Nephron (organoid): ENCODE measurements around the gene TMEM39A.

ENCODE experiments used
- H3K27ac Mint-ChIP-seq, 3 experiments: 2 replicates each; pipeline ENCODE4 v1.8.0; 2020; ENCODE audit warnings: mixed read lengths in 3 of 3, mild to moderate bottlenecking in 2 of 3, moderate library complexity in 1 of 3
- H3K27me3 Mint-ChIP-seq: 2 replicates; pipeline ENCODE4 v1.8.0; 2021; ENCODE audit warnings: low read depth, mild to moderate bottlenecking, moderate library complexity, mixed read lengths
- H3K36me3 Mint-ChIP-seq: 2 replicates; pipeline ENCODE4 v1.8.0; 2020; ENCODE audit warnings: low read depth, mixed read lengths
- H3K4me1 Mint-ChIP-seq: 2 replicates; pipeline ENCODE4 v1.8.0; 2020; ENCODE audit warnings: mixed read lengths
- H3K4me3 Mint-ChIP-seq, 3 experiments: 2 replicates each; pipeline ENCODE4 v1.8.0; 2020; ENCODE audit warnings: mild to moderate bottlenecking in 3 of 3, mixed read lengths in 3 of 3, moderate library complexity in 2 of 3
- H3K9me3 Mint-ChIP-seq: 2 replicates; pipeline ENCODE4 v1.8.0; 2020; ENCODE audit warnings: mixed read lengths
- TF ChIP-seq, protein P1 (sequence below), 3 experiments: fragments of 200-600 bp; sonication (generic); IDR thresholded peaks; one replicate each; pipeline ENCODE4 v1.5.0; 2021; ENCODE audit warnings: antibody characterized with exemption in 3 of 3; ENCODE audit not compliant: unreplicated experiment in 3 of 3

The TMEM39A gene

GRCh38 chr3:119500901-119501300, 37.5 kb upstream of the TMEM39A start:
- Mint-ChIP-seq H3K4me1 (peaks cover 24% of the 10 kb centered on the region), H3K36me3 (peaks cover 18% of the 10 kb centered on the region), H3K4me3 (peak overlapping the region; percentile 38 to 100 (median 99)), H3K27ac (peak overlapping the region in 2 of 3 experiments; percentile 43 to 66), H3K9me3 (no peaks in the 10 kb centered on the region), H3K27me3 (peaks cover 4% of the 10 kb centered on the region)
- TF ChIP-seq, protein P1, sequence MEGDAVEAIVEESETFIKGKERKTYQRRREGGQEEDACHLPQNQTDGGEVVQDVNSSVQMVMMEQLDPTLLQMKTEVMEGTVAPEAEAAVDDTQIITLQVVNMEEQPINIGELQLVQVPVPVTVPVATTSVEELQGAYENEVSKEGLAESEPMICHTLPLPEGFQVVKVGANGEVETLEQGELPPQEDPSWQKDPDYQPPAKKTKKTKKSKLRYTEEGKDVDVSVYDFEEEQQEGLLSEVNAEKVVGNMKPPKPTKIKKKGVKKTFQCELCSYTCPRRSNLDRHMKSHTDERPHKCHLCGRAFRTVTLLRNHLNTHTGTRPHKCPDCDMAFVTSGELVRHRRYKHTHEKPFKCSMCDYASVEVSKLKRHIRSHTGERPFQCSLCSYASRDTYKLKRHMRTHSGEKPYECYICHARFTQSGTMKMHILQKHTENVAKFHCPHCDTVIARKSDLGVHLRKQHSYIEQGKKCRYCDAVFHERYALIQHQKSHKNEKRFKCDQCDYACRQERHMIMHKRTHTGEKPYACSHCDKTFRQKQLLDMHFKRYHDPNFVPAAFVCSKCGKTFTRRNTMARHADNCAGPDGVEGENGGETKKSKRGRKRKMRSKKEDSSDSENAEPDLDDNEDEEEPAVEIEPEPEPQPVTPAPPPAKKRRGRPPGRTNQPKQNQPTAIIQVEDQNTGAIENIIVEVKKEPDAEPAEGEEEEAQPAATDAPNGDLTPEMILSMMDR (IDR thresholded peaks at IDR 0.05; ENCODE audit: unreplicated experiment in 3 of 3), result no peak

DNA sequence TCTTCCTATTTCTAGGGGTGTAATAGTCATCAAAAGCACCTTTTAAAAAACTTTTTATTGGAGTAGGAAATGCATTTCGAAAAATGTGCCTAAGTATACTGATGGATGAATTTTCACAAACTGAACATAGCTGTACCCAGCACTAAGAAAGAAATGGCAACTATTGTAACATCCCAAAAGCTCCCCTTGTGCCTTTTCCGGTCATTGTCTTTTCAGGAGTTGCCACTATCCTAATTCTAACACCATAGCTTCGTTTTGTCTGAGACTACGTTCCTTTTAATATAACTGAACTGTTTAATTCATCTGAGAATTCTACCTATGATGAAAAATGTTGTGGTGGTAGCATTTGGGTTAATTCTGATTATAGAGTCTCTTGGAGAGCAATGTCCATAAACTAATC, 36.9 kb upstream of the TMEM39A start:
- H3K4me1 Mint-ChIP-seq, result peaks cover 24% of the 10 kb centered on the region
- peak overlapping the region; percentile 18 to 72 (median 66) for H3K27ac Mint-ChIP-seq
- no peaks in the 10 kb centered on the region for H3K9me3 Mint-ChIP-seq
- peaks cover 4% of the 10 kb centered on the region for H3K27me3 Mint-ChIP-seq
- peaks cover 14% of the 10 kb centered on the region for H3K36me3 Mint-ChIP-seq
- TF ChIP-seq, protein P1 (IDR thresholded peaks at IDR 0.05; ENCODE audit: unreplicated experiment in 3 of 3), result no peak
- H3K4me3 Mint-ChIP-seq, result peak overlapping the region; percentile 99 to 100 (median 99)

DNA sequence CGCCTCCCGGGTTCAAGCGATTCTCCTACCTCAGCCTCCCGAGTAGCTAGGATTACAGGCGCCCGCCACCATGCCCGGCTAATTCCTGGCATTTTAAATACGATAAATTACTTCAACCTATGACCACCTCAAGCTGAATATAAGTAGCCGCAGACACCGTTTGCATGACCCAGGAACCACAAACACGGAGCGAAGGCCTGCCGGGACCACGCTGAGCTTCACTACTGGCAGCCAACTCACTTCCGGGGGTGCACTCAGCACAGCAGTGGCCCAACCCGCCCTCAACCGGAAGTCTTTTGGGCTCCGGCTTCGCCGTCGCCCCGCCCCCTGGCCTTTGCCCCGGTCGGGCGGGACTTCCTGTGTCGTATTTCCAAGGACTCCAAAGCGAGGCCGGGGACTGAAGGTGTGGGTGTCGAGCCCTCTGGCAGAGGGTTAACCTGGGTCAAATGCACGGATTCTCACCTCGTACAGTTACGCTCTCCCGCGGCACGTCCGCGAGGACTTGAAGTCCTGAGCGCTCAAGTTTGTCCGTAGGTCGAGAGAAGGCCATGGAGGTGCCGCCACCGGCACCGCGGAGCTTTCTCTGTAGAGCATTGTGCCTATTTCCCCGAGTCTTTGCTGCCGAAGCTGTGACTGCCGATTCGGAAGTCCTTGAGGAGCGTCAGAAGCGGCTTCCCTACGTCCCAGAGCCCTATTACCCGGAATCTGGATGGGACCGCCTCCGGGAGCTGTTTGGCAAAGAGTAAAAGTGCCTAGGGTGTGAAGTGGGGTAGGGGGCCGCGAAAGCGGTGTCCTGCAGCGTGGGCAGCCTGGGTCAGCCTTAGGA, 35.0 kb upstream of the TMEM39A start, which contains the start of gene TIMMDC1:
TSS of gene TIMMDC1 (plus strand) at position 362 of the 826 bp plus-strand sequence. CDS start at position 549, 187 bp downstream.
- Mint-ChIP-seq H3K9me3 (no peaks in the 10 kb centered on the region), H3K4me3 (peak within 1 kb of the TSS; percentile 99 to 100 (median 99)), H3K4me1 (peaks cover 24% of the 10 kb centered on the region), H3K36me3 (peaks cover 1% of the 10 kb centered on the region), H3K27ac (peak within 1 kb of the TSS; percentile 99 to 100 (median 100)), H3K27me3 (peaks cover 4% of the 10 kb centered on the region)
- TF ChIP-seq, protein P1 (IDR thresholded peaks at IDR 0.05; ENCODE audit: unreplicated experiment in 3 of 3), result no peak

DNA sequence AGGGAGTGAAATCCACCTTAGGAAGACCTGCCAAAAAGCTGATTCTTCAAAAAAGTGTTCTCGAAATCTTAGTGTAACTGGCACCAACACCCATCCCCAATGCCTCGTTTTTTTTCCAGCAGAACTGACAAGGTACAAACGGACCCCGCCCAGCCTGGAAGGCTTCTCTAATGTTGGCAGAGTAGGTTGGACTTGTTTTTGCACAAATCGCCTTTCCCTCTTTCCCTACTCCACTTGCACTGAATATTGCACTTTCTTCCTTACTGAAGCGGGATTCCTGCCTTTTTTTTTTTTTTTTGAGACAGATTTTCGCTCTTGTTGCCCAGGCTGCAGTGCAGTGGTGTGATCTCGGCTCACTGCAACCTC, 34.4 kb upstream of the TMEM39A start:
- Mint-ChIP-seq H3K27me3 (peaks cover 4% of the 10 kb centered on the region), H3K4me1 (peaks cover 24% of the 10 kb centered on the region), H3K27ac (peak overlapping the region; percentile 99 to 100 (median 100)), H3K4me3 (peak overlapping the region; percentile 99 to 100 (median 99)), H3K36me3 (peaks cover 5% of the 10 kb centered on the region), H3K9me3 (no peaks in the 10 kb centered on the region)
- TF ChIP-seq, protein P1 (IDR thresholded peaks at IDR 0.05; ENCODE audit: unreplicated experiment in 3 of 3), result no peak

GRCh38 chr3:119494597-119494996, 31.2 kb upstream of the TMEM39A start:
- TF ChIP-seq, protein P1 (IDR thresholded peaks at IDR 0.05; ENCODE audit: unreplicated experiment in 3 of 3), result no peak

More at GRCh38 chr3:119494597-119494996, 31.2 kb upstream of the TMEM39A start:
- Mint-ChIP-seq H3K27me3 (peaks cover 4% of the 10 kb centered on the region), H3K4me3 (peak overlapping the region; percentile 17 to 72 (median 44)), H3K4me1 (peaks cover 8% of the 10 kb centered on the region), H3K36me3 (peaks cover 11% of the 10 kb centered on the region), H3K27ac (peak overlapping the region in 1 of 3 experiments; percentile 41), H3K9me3 (no peaks in the 10 kb centered on the region)
